ENCODE data around the gene LRRC26.

Gene LRRC26

GRCh38 chr9:137167277-137167746 lies 2.5 kb downstream of the LRRC26 start:
- no peak for FAIRE-seq

GRCh38 chr9:137166380-137167229 lies 3.2 kb downstream of the LRRC26 start:
- FAIRE-seq: no peak

GRCh38 chr9:137165250-137165836 lies 4.5 kb downstream of the LRRC26 start:
- FAIRE-seq: no peak

- FAIRE-seq: no peak
Measured at GRCh38 chr9:137164370-137165249, 5.2 kb downstream of the LRRC26 start.

GRCh38 chr9:137163805-137164204 lies 6.0 kb downstream of the LRRC26 start:
- FAIRE-seq: no peak

GRCh38 chr9:137163365-137163715 lies 6.5 kb downstream of the LRRC26 start:
- no peak for FAIRE-seq

- no peak for FAIRE-seq
Measured at GRCh38 chr9:137162505-137163364, 7.1 kb downstream of the LRRC26 start.

GRCh38 chr9:137161558-137162486 lies 8.0 kb downstream of the LRRC26 start:
- no peak for FAIRE-seq

- FAIRE-seq: no peak
Measured at GRCh38 chr9:137160716-137161557, 8.9 kb downstream of the LRRC26 start.

GRCh38 chr9:137160054-137160425 lies 9.8 kb downstream of the LRRC26 start:
- no peak for FAIRE-seq

GRCh38 chr9:137159105-137160053 lies 10.5 kb downstream of the LRRC26 start:
- no peak for FAIRE-seq

- no peak for FAIRE-seq
Measured at GRCh38 chr9:137158625-137159024, 11.2 kb downstream of the LRRC26 start.

GRCh38 chr9:137157618-137158415 lies 12.0 kb downstream of the LRRC26 start:
- FAIRE-seq: no peak

- FAIRE-seq: no peak
Measured at GRCh38 chr9:137156567-137157375, 13.1 kb downstream of the LRRC26 start.

GRCh38 chr9:137152844-137153405 lies 16.9 kb downstream of the LRRC26 start:
- no peak for FAIRE-seq

GRCh38 chr9:137150617-137151457 lies 19.0 kb downstream of the LRRC26 start:
- no peak for FAIRE-seq

Data from A204.1 (cell line).